ENCODE data around the gene PHTF2.

- 0 out of 4 replicates have a peak, but pooled peaks of 1 of the 2 experiments have one; percentile 20 for TF ChIP-seq EP300 (IDR thresholded peaks at IDR 0.05; ENCODE audit: borderline replicate concordance in 1 of 2, control insufficient read depth in 1 of 2, low read depth in 2 of 2, low read length in 2 of 2)
- TF ChIP-seq POLR2A (IDR thresholded peaks at IDR 0.05; ENCODE audit: low read depth, low read length) = no peak
- TF ChIP-seq BRCA1 (IDR thresholded peaks at IDR 0.05; ENCODE audit: low read depth, low read length) = no peak
- TF ChIP-seq SMC3 (IDR thresholded peaks at IDR 0.05; ENCODE audit: borderline replicate concordance, low read length) = no peak; the same call in 1 of the 2 replicates
- TF ChIP-seq MAX (IDR thresholded peaks at IDR 0.05; ENCODE audit: low read depth, low read length) = no peak
- TF ChIP-seq CTCF (IDR thresholded peaks at IDR 0.05 in 2 of 3, conservative IDR thresholded peaks at IDR 0.05 in 1 of 3; ENCODE audit: control insufficient read depth in 2 of 3, extremely low read depth in 1 of 3, insufficient read depth in 1 of 3, low read depth in 3 of 3, low read length in 3 of 3) = no peak
- no peak for TF ChIP-seq MLLT1 (IDR thresholded peaks at IDR 0.05)
- no peak for TF ChIP-seq SP1 (IDR thresholded peaks at IDR 0.05; ENCODE audit: low read depth, low read length)
- no peak for TF ChIP-seq CHD2 (IDR thresholded peaks at IDR 0.05; ENCODE audit: borderline replicate concordance, low read depth, low read length)
- no peak for TF ChIP-seq USF2 (IDR thresholded peaks at IDR 0.05; ENCODE audit: borderline replicate concordance, low read depth, low read length)
Measured at GRCh38 chr7:77800158-77800557, 1.6 kb downstream of the PHTF2 start.
